ENCODE results near the gene DUT. TPM values are rescaled to one million over a fixed set of nuclear protein-coding genes. Genes with fewer than 3 reads are reported as not detected.
"Not testable (repeated sequence)": the region's sequence is repeated elsewhere in the genome, so short reads cannot be mapped to it uniquely, and the experiment has no call there.

Gene DUT
- 103 and 132 TPM in 2 replicates for total RNA-seq (2014; rRNA removed; shearing (Covaris generic))

GRCh38 chr15:48330855-48331795 lies at the start of gene DUT:
Gene DUT, plus strand, starts transcription at chr15:48331429. Its CDS starts 87 bp downstream, at chr15:48331516.
- DNase-seq (ENCODE audit: low spot score): peak; percentile 74

- no peak for DNase-seq (ENCODE audit: low spot score)
Measured at GRCh38 chr15:48281674-48282073, 49.6 kb upstream of the DUT start.

GRCh38 chr15:48282216-48282615 lies 49.0 kb upstream of the DUT start:
- no peak for DNase-seq (ENCODE audit: low spot score)

GRCh38 chr15:48283396-48284145 lies 47.7 kb upstream of the DUT start:
- no peak for DNase-seq (ENCODE audit: low spot score)

GRCh38 chr15:48285329-48286214 lies 45.7 kb upstream of the DUT start:
- peak; percentile 79 for DNase-seq (ENCODE audit: low spot score)

GRCh38 chr15:48289628-48290027 lies 41.6 kb upstream of the DUT start:
- no peak for DNase-seq (ENCODE audit: low spot score)

GRCh38 chr15:48292458-48292857 lies 38.8 kb upstream of the DUT start:
- DNase-seq (ENCODE audit: low spot score): no peak

- no peak for DNase-seq (ENCODE audit: low spot score)
Measured at GRCh38 chr15:48297668-48298067, 33.6 kb upstream of the DUT start.

- no peak for DNase-seq (ENCODE audit: low spot score)
Measured at GRCh38 chr15:48298914-48299313, 32.3 kb upstream of the DUT start.

GRCh38 chr15:48300038-48300437 lies 31.2 kb upstream of the DUT start:
- no peak for DNase-seq (ENCODE audit: low spot score)

- no peak for DNase-seq (ENCODE audit: low spot score)
Measured at GRCh38 chr15:48304398-48304797, 26.8 kb upstream of the DUT start.

GRCh38 chr15:48306639-48307038 lies 24.6 kb upstream of the DUT start:
- DNase-seq (ENCODE audit: low spot score): no peak

GRCh38 chr15:48307586-48307985 lies 23.6 kb upstream of the DUT start:
- no peak for DNase-seq (ENCODE audit: low spot score)

- DNase-seq (ENCODE audit: low spot score): no peak
Measured at GRCh38 chr15:48309740-48310139, 21.5 kb upstream of the DUT start.

GRCh38 chr15:48313216-48313615 lies 18.0 kb upstream of the DUT start:
- DNase-seq (ENCODE audit: low spot score): no peak

GRCh38 chr15:48315041-48315440 lies 16.2 kb upstream of the DUT start:
- DNase-seq (ENCODE audit: low spot score): no peak

- DNase-seq (ENCODE audit: low spot score): no peak
Measured at GRCh38 chr15:48317221-48317620, 14.0 kb upstream of the DUT start.

GRCh38 chr15:48318131-48318530 lies 13.1 kb upstream of the DUT start:
- DNase-seq (ENCODE audit: low spot score): no peak

- DNase-seq (ENCODE audit: low spot score): no peak
Measured at GRCh38 chr15:48323294-48323693, 7.9 kb upstream of the DUT start.

- DNase-seq (ENCODE audit: low spot score): no peak
Measured at GRCh38 chr15:48324949-48325348, 6.3 kb upstream of the DUT start.

GRCh38 chr15:48325400-48325799 lies 5.8 kb upstream of the DUT start:
- no peak for DNase-seq (ENCODE audit: low spot score)

- DNase-seq (ENCODE audit: low spot score): not testable (repeated sequence)
Measured at GRCh38 chr15:48326180-48326579, 5.0 kb upstream of the DUT start.

All from H4 (cell line).